HK-2 (cell line): ENCODE data around the gene RAMP1.
"Not testable (repeated sequence)": the region's sequence is repeated elsewhere in the genome, so short reads cannot be mapped to it uniquely, and the experiment has no call there.

Source experiments
- DNase-seq: peaks from one replicate; pipeline ENCODE4 v3.0.0-alpha.2; 2018; ENCODE audit not compliant: unreplicated experiment

RAMP1 gene

DNA sequence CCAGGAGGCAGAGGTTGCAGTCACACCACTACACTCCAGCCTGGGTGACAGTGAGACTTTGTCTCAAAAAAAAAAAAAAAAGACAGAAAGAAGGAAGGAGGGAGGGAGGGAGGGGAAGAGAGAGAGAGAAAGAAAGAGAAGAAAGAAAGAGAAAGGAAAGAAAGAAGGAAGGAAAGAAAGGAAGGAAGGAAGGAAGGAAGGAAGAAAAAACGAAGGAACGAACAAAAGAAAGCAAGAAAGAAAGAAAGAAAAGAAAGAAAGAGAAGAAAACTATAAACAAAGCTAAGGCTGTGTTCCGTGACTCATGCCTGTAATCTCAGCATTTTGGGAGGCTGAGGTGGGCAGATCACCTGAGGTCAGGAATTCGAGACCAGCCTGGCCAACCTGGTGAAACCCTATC is 91.9 kb downstream of the RAMP1 start:
- not testable (repeated sequence) for DNase-seq

DNA sequence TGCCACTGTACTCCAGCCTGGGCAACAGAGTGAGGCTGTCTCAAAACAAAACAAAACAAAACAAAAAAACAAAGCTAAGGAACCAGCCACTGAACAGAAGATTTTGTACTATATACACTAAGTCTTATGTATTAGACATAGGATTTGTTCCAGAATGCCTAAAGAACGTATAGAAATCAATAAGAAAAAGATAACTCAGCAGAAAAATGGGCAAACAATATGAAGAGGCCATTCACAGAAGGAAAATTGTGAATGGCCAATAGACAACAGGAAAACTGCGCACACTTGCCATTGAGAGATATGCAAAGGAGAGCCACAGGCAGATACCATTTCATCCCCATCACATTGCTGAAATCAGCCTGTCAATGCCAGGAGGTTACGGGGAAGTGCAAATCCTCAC is 92.5 kb downstream of the RAMP1 start:
- DNase-seq: no peak

- no peak for DNase-seq
Measured at GRCh38 chr2:237952851-237953250, 93.4 kb downstream of the RAMP1 start.

DNA sequence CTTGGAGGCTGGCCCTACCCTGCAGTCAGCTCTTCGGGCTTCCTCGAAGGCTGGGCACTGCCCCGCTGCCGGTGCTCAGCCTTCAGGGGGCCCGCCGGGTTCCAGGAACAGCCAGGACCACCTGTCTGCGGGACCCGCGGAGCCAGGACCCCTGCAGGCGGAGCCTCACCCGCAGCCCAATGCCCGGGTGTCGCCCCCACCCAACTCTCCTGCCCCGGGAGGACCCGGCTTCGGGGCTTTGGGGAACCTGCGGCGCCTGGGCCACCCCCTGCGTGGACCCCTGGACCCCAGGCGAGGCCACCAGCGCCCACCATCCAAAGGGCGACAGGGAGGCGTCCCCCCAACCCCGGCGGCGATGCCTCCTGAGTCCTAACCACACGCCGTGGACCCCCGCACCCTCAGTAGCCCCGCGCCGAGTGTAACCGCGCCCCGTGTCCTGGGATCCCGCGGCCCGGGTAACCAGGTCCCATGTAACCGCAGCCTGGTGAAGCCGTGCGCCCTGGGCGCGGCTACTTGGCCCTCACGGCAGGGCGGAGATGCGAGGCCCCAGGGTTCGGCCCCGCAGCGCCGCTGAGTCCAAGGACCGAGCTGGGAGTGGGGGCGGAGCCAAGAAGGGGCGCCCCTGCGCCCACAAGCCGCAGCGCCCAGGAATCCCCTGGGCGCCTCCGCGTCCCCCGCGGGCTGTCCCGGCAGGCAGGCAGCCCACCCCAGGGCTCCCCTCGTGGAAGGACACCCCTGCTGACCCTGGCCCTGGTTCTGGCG is 96.4 kb downstream of the RAMP1 start:
- DNase-seq: no peak

DNA sequence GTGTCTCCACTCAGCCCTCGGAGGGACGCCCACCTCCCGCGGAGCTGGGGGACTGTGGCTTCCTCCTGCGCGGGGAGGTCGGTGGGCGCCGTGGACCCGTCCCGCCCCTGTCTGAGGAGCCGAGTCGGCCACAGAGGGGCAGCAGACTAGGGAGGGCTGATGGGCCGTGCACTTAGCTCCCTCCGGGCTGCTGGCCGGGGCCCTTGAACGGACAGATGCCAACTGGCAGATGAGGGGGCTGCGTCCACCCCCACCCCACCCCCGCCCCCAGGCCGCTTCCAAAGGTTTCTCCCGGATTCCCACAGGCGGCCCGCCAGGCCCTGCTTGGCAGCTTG is 96.9 kb downstream of the RAMP1 start:
- no peak for DNase-seq

DNA sequence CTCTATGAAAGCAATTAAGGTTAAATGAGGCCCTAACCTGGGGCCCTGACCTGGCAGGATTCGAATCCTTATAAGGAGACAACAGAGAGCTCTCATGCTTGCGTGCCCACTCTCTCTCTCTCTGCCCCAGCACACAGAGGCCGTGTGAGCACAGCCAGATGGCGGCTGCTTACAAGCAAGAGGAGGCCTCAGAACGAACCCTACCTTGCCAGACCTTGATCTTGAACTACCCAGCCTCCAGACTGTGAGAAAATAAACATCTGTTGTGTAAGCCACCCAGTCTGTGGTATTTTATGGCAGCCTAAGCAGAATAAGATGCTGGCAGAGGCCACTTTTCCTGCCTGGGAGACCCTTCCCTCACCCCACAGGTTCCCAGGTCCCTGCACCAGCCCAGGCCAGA is 102.2 kb downstream of the RAMP1 start:
- DNase-seq: no peak
